H9 (cell line): ENCODE data around the gene SH3GL2. TPM values are rescaled to one million over a fixed set of nuclear protein-coding genes. Genes with fewer than 3 reads are reported as not detected.

Experiments used
- DNase-seq: peaks from one replicate; pipeline ENCODE4 v3.0.0-alpha.2; 2017
- H2AFZ ChIP-seq: one replicate; pipeline ENCODE4 v1.6.1; 2013; ENCODE audit warnings: mild to moderate bottlenecking, low read length, control low read depth, moderate library complexity
- H2AK5ac ChIP-seq: 2 replicates; pipeline ENCODE4 v1.6.1; 2013; ENCODE audit warnings: low read length, control low read depth, mixed read lengths; ENCODE audit not compliant: insufficient read length
- H2BK120ac ChIP-seq: one replicate; pipeline ENCODE4 v1.6.1; 2013; ENCODE audit warnings: low read depth, mild to moderate bottlenecking, low read length, control low read depth, inconsistent platforms; ENCODE audit not compliant: poor library complexity, severe bottlenecking
- H2BK12ac ChIP-seq: 2 replicates; pipeline ENCODE4 v1.6.1; 2013; ENCODE audit warnings: low read length, control low read depth, mixed read lengths, low read depth; ENCODE audit not compliant: insufficient read length
- H2BK15ac ChIP-seq: 2 replicates; pipeline ENCODE4 v1.6.1; 2013; ENCODE audit warnings: low read depth, low read length, control low read depth
- H2BK20ac ChIP-seq: one replicate; pipeline ENCODE4 v1.6.1; 2013; ENCODE audit warnings: low read depth, mild to moderate bottlenecking, low read length, control low read depth, inconsistent platforms; ENCODE audit not compliant: poor library complexity, severe bottlenecking
- H2BK5ac ChIP-seq: 2 replicates; pipeline ENCODE4 v1.6.1; 2013; ENCODE audit warnings: low read length, control low read depth, mixed read lengths; ENCODE audit not compliant: insufficient read length
- H3K14ac ChIP-seq: 2 replicates; pipeline ENCODE4 v1.6.1; 2013; ENCODE audit warnings: low read length, control low read depth; ENCODE audit not compliant: insufficient read depth
- H3K18ac ChIP-seq: 2 replicates; pipeline ENCODE4 v1.6.1; 2013; ENCODE audit warnings: low read depth, mild to moderate bottlenecking, mixed read lengths, low read length, control low read depth; ENCODE audit not compliant: insufficient read length
- H3K23ac ChIP-seq: 2 replicates; pipeline ENCODE4 v1.6.1; 2013; ENCODE audit warnings: low read length, control low read depth, mixed read lengths, low read depth; ENCODE audit not compliant: insufficient read length
- H3K23me2 ChIP-seq: 2 replicates; pipeline ENCODE4 v1.6.1; 2013; ENCODE audit warnings: low read depth, mild to moderate bottlenecking, mixed read lengths, low read length, control low read depth; ENCODE audit not compliant: insufficient read length, poor library complexity, severe bottlenecking
- H3K27ac ChIP-seq: 2 replicates; pipeline ENCODE4 v1.5.1; 2013; ENCODE audit warnings: low read length, control low read depth, mixed read lengths, low read depth; ENCODE audit not compliant: insufficient read length
- H3K27me3 ChIP-seq: 2 replicates; pipeline ENCODE4 v1.6.1; 2013; ENCODE audit warnings: low read length, control low read depth, inconsistent platforms; ENCODE audit not compliant: insufficient read depth
- H3K4ac ChIP-seq: 2 replicates; pipeline ENCODE4 v1.6.1; 2013; ENCODE audit warnings: low read depth, mild to moderate bottlenecking, control low read depth, inconsistent platforms, low read length, moderate library complexity
- H3K4me1 ChIP-seq: 2 replicates; pipeline ENCODE4 v1.6.1; 2013; ENCODE audit warnings: low read length, control low read depth, inconsistent platforms; ENCODE audit not compliant: insufficient read depth
- H3K4me2 ChIP-seq: 2 replicates; pipeline ENCODE4 v1.6.1; 2013; ENCODE audit warnings: low read length, control low read depth, mixed read lengths; ENCODE audit not compliant: insufficient read length, insufficient read depth
- H3K56ac ChIP-seq: 2 replicates; pipeline ENCODE4 v1.6.1; 2013; ENCODE audit warnings: low read depth, mild to moderate bottlenecking, mixed read lengths, low read length, control low read depth; ENCODE audit not compliant: insufficient read length
- H3K79me1 ChIP-seq: 2 replicates; pipeline ENCODE4 v1.6.1; 2013; ENCODE audit warnings: low read depth, mild to moderate bottlenecking, moderate library complexity, low read length, control low read depth, inconsistent platforms; ENCODE audit not compliant: insufficient read depth, poor library complexity, severe bottlenecking
- H3K79me2 ChIP-seq: 2 replicates; pipeline ENCODE4 v1.6.1; 2013; ENCODE audit warnings: low read length, control low read depth, inconsistent platforms; ENCODE audit not compliant: insufficient read depth
- H3K9ac ChIP-seq: 2 replicates; pipeline ENCODE4 v1.6.1; 2013; ENCODE audit warnings: low read length, control low read depth, mixed read lengths; ENCODE audit not compliant: insufficient read length; ENCODE audit errors: extremely low read depth
- H3K9me3 ChIP-seq: one replicate; pipeline ENCODE4 v1.6.1; 2013; ENCODE audit warnings: low read depth, low read length, inconsistent platforms; ENCODE audit not compliant: control insufficient read depth
- H3T11ph ChIP-seq: one replicate; pipeline ENCODE4 v1.6.1; 2013; ENCODE audit warnings: mild to moderate bottlenecking, low read length, control low read depth, inconsistent platforms
- H4K20me1 ChIP-seq: one replicate; pipeline ENCODE4 v1.6.1; 2013; ENCODE audit not compliant: control insufficient read depth, insufficient read length, insufficient read depth
- H4K5ac ChIP-seq: 2 replicates; pipeline ENCODE4 v1.6.1; 2013; ENCODE audit warnings: low read depth, mild to moderate bottlenecking, mixed read lengths, low read length, control low read depth; ENCODE audit not compliant: insufficient read length
- H4K8ac ChIP-seq: replicated peaks from 2 replicates; pipeline ENCODE4 v1.6.1; 2013; ENCODE audit warnings: low read length, control low read depth, mixed read lengths, low read depth; ENCODE audit not compliant: insufficient read length
- H4K91ac ChIP-seq: 2 replicates; pipeline ENCODE4 v1.6.1; 2013; ENCODE audit warnings: low read depth, mild to moderate bottlenecking, moderate library complexity, mixed read lengths, low read length, control low read depth; ENCODE audit not compliant: insufficient read length
- H3K27ac Mint-ChIP-seq, 3 experiments: 2 replicates in 2 of 3; 3 replicates in 1 of 3; pipeline ENCODE4 v1.8.0; 2020 to 2021; ENCODE audit warnings: mixed read lengths in 3 of 3, mild to moderate bottlenecking in 1 of 3, moderate library complexity in 1 of 3
- H3K27me3 Mint-ChIP-seq: 2 replicates; pipeline ENCODE4 v1.8.0; 2021; ENCODE audit warnings: low read depth, mild to moderate bottlenecking, moderate library complexity, mixed read lengths
- H3K36me3 Mint-ChIP-seq, 3 experiments: 2 replicates in 2 of 3; 3 replicates in 1 of 3; pipeline ENCODE4 v1.8.0; 2020 to 2021; ENCODE audit warnings: low read depth in 3 of 3, mixed read lengths in 3 of 3; ENCODE audit not compliant: insufficient read depth in 1 of 3
- H3K4me1 Mint-ChIP-seq, 2 experiments: 2 replicates each; pipeline ENCODE4 v1.8.0; 2020; ENCODE audit warnings: mixed read lengths in 2 of 2
- H3K4me3 Mint-ChIP-seq, 2 experiments: 2 replicates in 1 of 2; 3 replicates in 1 of 2; pipeline ENCODE4 v1.8.0; 2020 to 2021; ENCODE audit warnings: mild to moderate bottlenecking in 2 of 2, mixed read lengths in 2 of 2, moderate library complexity in 1 of 2
- H3K9me3 Mint-ChIP-seq, 2 experiments: 2 replicates in 1 of 2; 3 replicates in 1 of 2; pipeline ENCODE4 v1.8.0; 2020; ENCODE audit warnings: mild to moderate bottlenecking in 2 of 2, mixed read lengths in 2 of 2, moderate library complexity in 1 of 2
- CTCF ChIP-seq: fragments of 200-600 bp; sonication (generic); conservative IDR thresholded peaks from 3 replicates; pipeline ENCODE4 v1.8.0; 2021; ENCODE audit warnings: antibody characterized with exemption, mild to moderate bottlenecking
- WGBS: extraction: QIAGEN DNeasy Blood & Tissue Kit; methylation state at CpG from one replicate; pipeline ENCODE4 v1.1.7; 2013; ENCODE audit warnings: missing lambda C conversion rate, low lambda C conversion rate, mixed read lengths; ENCODE audit not compliant: insufficient read length; ENCODE audit errors: extremely low coverage; 5-methylcytosine and 5-hydroxymethylcytosine counted together
- total RNA-seq: library from RNA; stranded (reverse); gene quantifications from 2 replicates; pipeline ENCODE4 v1.2.1, GENCODE V29; 2021

SH3GL2 gene
- total RNA-seq, 1 experiment from 2014 or later: 6.5 TPM

GRCh38 chr9:17636349-17636748 is 57.5 kb downstream of the SH3GL2 start:
- H3K9ac ChIP-seq: no peak overlapping the region
- H2BK20ac ChIP-seq: no peak overlapping the region
- no peak overlapping the region for H2BK12ac ChIP-seq
- no peaks in the 10 kb centered on the region for H3K9me3 Mint-ChIP-seq
- no peaks in the 10 kb centered on the region for H3K36me3 Mint-ChIP-seq
- H3T11ph ChIP-seq: no peak overlapping the region
- no peak overlapping the region for H3K18ac ChIP-seq
- TF ChIP-seq CTCF: no peak
- peaks cover 0 to under 1% of the 10 kb centered on the region in 2 experiments; a peak in 2 of 4 replicates for H3K4me1 Mint-ChIP-seq
- H3K4me1 ChIP-seq: no peaks in the 10 kb centered on the region
- no peak overlapping the region for H2BK5ac ChIP-seq
- no peaks in the 10 kb centered on the region for H3K27me3 ChIP-seq
- H3K9me3 ChIP-seq: no peaks in the 10 kb centered on the region
- no peak overlapping the region for H3K23ac ChIP-seq
- no peak for DNase-seq
- no peak overlapping the region for H3K14ac ChIP-seq
- no peak overlapping the region for H4K8ac ChIP-seq
- no peaks in the 10 kb centered on the region for H3K23me2 ChIP-seq
- H4K91ac ChIP-seq: no peak overlapping the region
- no peak overlapping the region for H2AFZ ChIP-seq
- no peak overlapping the region for H3K56ac ChIP-seq
- no peaks in the 10 kb centered on the region; the same call in 1 of the 2 replicates for H3K27me3 Mint-ChIP-seq
- H2AK5ac ChIP-seq: no peak overlapping the region
- no peak overlapping the region for H2BK15ac ChIP-seq
- H3K4ac ChIP-seq: no peak overlapping the region
- no peak overlapping the region for H3K27ac ChIP-seq
- H3K4me2 ChIP-seq: no peak overlapping the region
- no CpG with 5 or more reads among the region's 2 CpGs for WGBS
- no peak overlapping the region for H4K5ac ChIP-seq
- H3K79me2 ChIP-seq: no peaks in the 10 kb centered on the region
- H4K20me1 ChIP-seq: no peaks in the 10 kb centered on the region
- H2BK120ac ChIP-seq: no peak overlapping the region
- H3K79me1 ChIP-seq: no peaks in the 10 kb centered on the region
- no peak overlapping the region for H3K27ac Mint-ChIP-seq
- no peak overlapping the region for H3K4me3 Mint-ChIP-seq
